GM12878 (cell line): Measurements from ENCODE around the gene PTGS1. TPM values are rescaled to one million over a fixed set of nuclear protein-coding genes. Genes with fewer than 3 reads are reported as not detected.

Experiments used
- ATAC-seq: fragments of 200-7000 bp; cut with Tn5 transposase; 3 replicates; pipeline ENCODE4 v1.9.1; 2020; ENCODE audit warnings: mild to moderate bottlenecking, moderate library complexity
- BruUV-seq: library from RNA; stranded (reverse); fragments of 400-500 nt; replicated peaks from 2 replicates; lab custom pipeline; 2021; lab: Mats Ljungman, UMichigan
- CTCF ChIA-PET: fragments of 300-600 bp; sonication (Branson Sonifier 250); formaldehyde crosslinking; extraction: SDS; loops from one replicate; lab custom pipeline; 2021; ENCODE audit warnings: inconsistent platforms; lab: Yijun Ruan, JAX
- POLR2A ChIA-PET: fragments of 350-600 bp; formaldehyde crosslinking; extraction: SDS; loops from one replicate; lab custom pipeline; 2021; ENCODE audit warnings: inconsistent platforms; lab: Charles Lee
- RAD21 ChIA-PET: fragments of 300-600 bp; sonication (Branson Sonifier 250); formaldehyde crosslinking; loops from one replicate; lab custom pipeline; 2023; ENCODE audit warnings: antibody characterized with exemption; ENCODE audit not compliant: unreplicated experiment; lab: Charles Lee
- SMC1A ChIA-PET: fragments of 300-600 bp; sonication (Branson Sonifier 250); formaldehyde crosslinking; loops from one replicate; lab custom pipeline; 2023; ENCODE audit not compliant: unreplicated experiment, uncharacterized antibody; lab: Charles Lee
- DNase-seq: peaks from one replicate; pipeline ENCODE4 v3.0.0-alpha.2; 2011; ENCODE audit warnings: low read depth, low spot score
- FAIRE-seq: peaks from 3 replicates; lab custom pipeline; 2011; peaks lifted over from hg19 to GRCh38; lab: Jason Lieb, UNC
- H2AFZ ChIP-seq: 2 replicates; pipeline ENCODE4 v1.6.0; 2011; ENCODE audit warnings: low read depth, low read length, control low read depth; ENCODE audit not compliant: control insufficient read depth
- H3K27ac ChIP-seq: 2 replicates; pipeline ENCODE4 v1.5.1; 2011; ENCODE audit warnings: control low read depth; ENCODE audit not compliant: control insufficient read depth, insufficient read depth
- H3K27me3 ChIP-seq, 2 experiments: replicated peaks in 1 of 2; 2 replicates each; pipeline versions ENCODE4 v1.6.0 to v1.6.1; 2011; ENCODE audit warnings: low read length in 1 of 2; ENCODE audit not compliant: control insufficient read depth in 2 of 2, insufficient read depth in 2 of 2
- H3K36me3 ChIP-seq, 2 experiments: 2 replicates each; pipeline ENCODE4 v1.5.1; 2011; ENCODE audit warnings: low read length in 1 of 2; ENCODE audit not compliant: control insufficient read depth in 2 of 2, insufficient read depth in 2 of 2
- H3K4me1 ChIP-seq: 2 replicates; pipeline ENCODE4 v1.6.1; 2011; ENCODE audit warnings: mild to moderate bottlenecking, low read length, moderate library complexity, mixed read lengths; ENCODE audit not compliant: control insufficient read depth, insufficient read depth
- H3K4me2 ChIP-seq: 2 replicates; pipeline ENCODE4 v1.6.0; 2011; ENCODE audit warnings: control low read depth; ENCODE audit not compliant: control insufficient read depth, insufficient read depth
- H3K4me3 ChIP-seq: fragments of 200-600 bp; sonication (generic); 2 replicates; pipeline ENCODE4 v1.5.1; 2016
- H3K79me2 ChIP-seq: 2 replicates; pipeline ENCODE4 v1.6.0; 2011; ENCODE audit warnings: low read length; ENCODE audit not compliant: control insufficient read depth, insufficient read depth
- H3K9ac ChIP-seq: 2 replicates; pipeline ENCODE4 v1.8.0; 2011; ENCODE audit warnings: low read length, control low read depth, mixed read lengths; ENCODE audit not compliant: control insufficient read depth, insufficient read depth
- H3K9me3 ChIP-seq: replicated peaks from 3 replicates; pipeline ENCODE4 v1.5.1; 2011; ENCODE audit warnings: mild to moderate bottlenecking, low read length; ENCODE audit not compliant: control insufficient read depth, insufficient read depth
- H4K20me1 ChIP-seq: 2 replicates; pipeline ENCODE4 v1.6.0; 2011; ENCODE audit not compliant: control insufficient read depth, insufficient read depth
- CBFB ChIP-seq: IDR thresholded peaks from 2 replicates; pipeline ENCODE4 v1.6.1; 2016; ENCODE audit warnings: antibody characterized with exemption, low read depth
- CHD1 ChIP-seq: IDR thresholded peaks from 2 replicates; pipeline ENCODE4 v1.6.1; 2012; ENCODE audit warnings: low read depth, low read length, improper control_type of control experiment
- IRF5 ChIP-seq: fragments of 450-650 bp; IDR thresholded peaks from 2 replicates; pipeline ENCODE4 v1.6.1; 2017; ENCODE audit warnings: borderline replicate concordance
- KLF5 ChIP-seq: fragments of 450-650 bp; IDR thresholded peaks from 2 replicates; pipeline ENCODE4 v1.6.1; 2014; ENCODE audit warnings: mild to moderate bottlenecking; ENCODE audit not compliant: partially characterized antibody
- SMC3 ChIP-seq: IDR thresholded peaks from 2 replicates; pipeline ENCODE4 v1.6.1; 2011; ENCODE audit warnings: low read length, improper control_type of control experiment, borderline replicate concordance
- WGBS: methylation state at CpG from one replicate; pipeline ENCODE4 v1.1.6; 2016; ENCODE audit warnings: low lambda C conversion rate; ENCODE audit not compliant: insufficient replicate concordance, insufficient coverage; ENCODE audit errors: missing lambda C conversion rate; 5-methylcytosine and 5-hydroxymethylcytosine counted together
- in situ Hi-C: fragments of 300-500 bp; cut with MboI; formaldehyde crosslinking; loops from 9 replicates; pipeline ENCODE4 v1.14.3; 2018; ENCODE audit warnings: mixed read lengths
- intact Hi-C: fragments of 100-400 bp; cut with micrococcal nuclease; formaldehyde crosslinking; loops from one replicate; pipeline ENCODE4 v1.14.2; 2022; ENCODE audit not compliant: unreplicated experiment
- polyA plus RNA-seq, 11 experiments: library from polyadenylated mRNA; depleted of rRNA in 4 of 11; unstranded in 6 of 11; stranded (reverse) in 5 of 11; fragments of >200 nt; fragmentation: Nextera tagmentation in 4 of 11; fragmentation: Illumina TruSeq in 1 of 11; extraction: Ambion mirVana in 4 of 11; extraction: Trizol in 1 of 11; gene quantifications; 1 replicate in 1 of 11; 2 replicates in 10 of 11; pipeline versions ENCODE4 v1.2.1 to v1.2.3, GENCODE V29; 2011 to 2016; ENCODE audit warnings: inconsistent platforms in 2 of 11, missing spikeins in 2 of 11, low read depth in 1 of 11
- total RNA-seq, 4 experiments: library from RNA; depleted of rRNA in 3 of 4; stranded (reverse); fragments of >200 nt in 3 of 4; fragmentation: Illumina TruSeq in 1 of 4; extraction: Trizol in 1 of 4; gene quantifications; 2 replicates each; pipeline versions ENCODE4 v1.2.1 to v1.2.3, GENCODE V29; 2013 to 2021
- TF ChIP-seq, protein P1 (sequence below): IDR thresholded peaks from 2 replicates; pipeline ENCODE4 v1.6.1; 2011; ENCODE audit warnings: borderline replicate concordance, low read depth, mild to moderate bottlenecking, moderate library complexity, mixed read lengths, low read length; ENCODE audit not compliant: insufficient read depth; ENCODE audit errors: extremely low read length

Gene PTGS1
- total and polyA plus RNA-seq, 10 of the 15 experiments (the other 5 are each of a cell fraction or from before 2014, with no cell fraction given), result 0.16 to 2.8 (median 0.96) TPM

- in situ Hi-C loops, result loop anchor here (5.0 kb wide), 1 partner anchor 232 kb away; no protein-coding TSS in a partner anchor
- Histone ChIP-seq H3K4me2 (no peak overlapping the region), H3K27ac (no peak overlapping the region), H3K4me3 (no peak overlapping the region), H3K79me2 (no peaks in the 10 kb centered on the region), H3K36me3 (no peaks in the 10 kb centered on the region), H3K9ac (no peak overlapping the region), H4K20me1 (no peaks in the 10 kb centered on the region), H3K4me1 (no peaks in the 10 kb centered on the region), H3K9me3 (no peaks in the 10 kb centered on the region), H3K27me3 (peaks cover 0 to 2% of the 10 kb centered on the region in 2 experiments; a peak in 1 of 4 replicates), H2AFZ (no peak overlapping the region)
- no TSS peak for BruUV-seq
- ChIA-PET RAD21 (no interaction called here), POLR2A (no interaction called here), CTCF (interaction anchor here (1.4 to 8.2 kb wide), 3 partner anchors 232 to 258 kb away, joined by 3 to 190 read pairs (median 14); no protein-coding TSS in a partner anchor), SMC1A (interaction anchor here (0.9 to 1.3 kb wide), 2 partner anchors 232 to 255 kb away, joined by 3 read pairs; no protein-coding TSS in a partner anchor)
- TF ChIP-seq, protein P1, sequence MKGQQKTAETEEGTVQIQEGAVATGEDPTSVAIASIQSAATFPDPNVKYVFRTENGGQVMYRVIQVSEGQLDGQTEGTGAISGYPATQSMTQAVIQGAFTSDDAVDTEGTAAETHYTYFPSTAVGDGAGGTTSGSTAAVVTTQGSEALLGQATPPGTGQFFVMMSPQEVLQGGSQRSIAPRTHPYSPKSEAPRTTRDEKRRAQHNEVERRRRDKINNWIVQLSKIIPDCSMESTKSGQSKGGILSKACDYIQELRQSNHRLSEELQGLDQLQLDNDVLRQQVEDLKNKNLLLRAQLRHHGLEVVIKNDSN, result no peak
- ATAC-seq (no peak), FAIRE-seq (no peak), DNase-seq (no peak)
- intact Hi-C loops, result no loop called here
- WGBS, result 53% methylated on average over 8 of the region's 8 CpGs
These were observed 16.2 kb upstream of the PTGS1 start for GRCh38 chr9:122354536-122355199.

DNA sequence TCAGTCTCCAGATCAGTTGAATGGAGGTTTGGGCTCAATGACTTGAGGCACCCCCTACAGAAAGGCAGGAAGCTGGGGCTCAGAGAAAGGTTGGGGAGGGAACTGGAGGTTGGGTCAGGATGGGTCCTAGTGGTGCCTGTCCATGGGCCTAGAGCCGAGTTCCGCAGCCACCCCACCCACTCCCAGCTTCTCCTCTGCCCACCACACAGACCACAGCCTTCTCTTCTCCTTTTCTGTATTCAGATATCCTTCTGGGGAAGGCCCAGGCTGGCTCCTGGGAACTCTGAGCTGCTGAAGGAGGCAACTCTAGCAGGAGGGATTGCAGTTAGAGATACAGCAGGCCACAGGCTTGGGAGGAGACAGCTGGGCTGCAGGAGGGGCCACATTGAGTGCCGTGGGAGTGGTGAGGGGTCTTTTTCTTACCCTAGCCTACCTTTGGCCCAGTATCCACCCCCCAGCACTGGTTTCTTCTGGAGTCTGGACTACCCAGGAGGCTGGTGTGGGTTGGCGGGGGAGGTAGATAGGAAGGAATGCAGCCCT, 15.4 kb upstream of the PTGS1 start:
- ChIA-PET POLR2A (no interaction called here), CTCF (interaction anchor here (2.9 to 8.2 kb wide), 2 partner anchors 233 to 257 kb away, joined by 14 to 190 read pairs; no protein-coding TSS in a partner anchor), SMC1A (interaction anchor here (0.9 kb wide), 1 partner anchor 233 kb away, joined by 3 read pairs; no protein-coding TSS in a partner anchor), RAD21 (no interaction called here)
- no TSS peak for BruUV-seq
- in situ Hi-C loops (no loop called here), intact Hi-C loops (no loop called here)
- H3K4me2 ChIP-seq, result no peak overlapping the region
- H3K9me3 ChIP-seq, result no peaks in the 10 kb centered on the region
- TF ChIP-seq CBFB (no peak), SMC3 (no peak), KLF5 (no peak), IRF5 (no peak), CHD1 (no peak)
- 50% methylated on average over 4 of the region's 4 CpGs for WGBS
- ATAC-seq, result no peak
- FAIRE-seq, result no peak
- H3K4me3 ChIP-seq, result no peak overlapping the region
- no peak overlapping the region for H3K27ac ChIP-seq
- no peaks in the 10 kb centered on the region for H3K27me3 ChIP-seq
- no peaks in the 10 kb centered on the region for H3K4me1 ChIP-seq
- no peaks in the 10 kb centered on the region for H3K79me2 ChIP-seq
- no peaks in the 10 kb centered on the region for H4K20me1 ChIP-seq
- H3K9ac ChIP-seq, result no peak overlapping the region
- DNase-seq, result no peak
- H3K36me3 ChIP-seq, result no peaks in the 10 kb centered on the region
- no peak overlapping the region for H2AFZ ChIP-seq
